Neural progenitor cell (in vitro differentiated cells): ENCODE data around the gene MS4A10. TPM values are rescaled to one million over a fixed set of nuclear protein-coding genes. Genes with fewer than 3 reads are reported as not detected.

Experiments
- DNase-seq: peaks from one replicate; pipeline ENCODE4 v3.0.0-alpha.2; 2016; ENCODE audit warnings: low spot score
- H2AFZ ChIP-seq: fragments of 200-600 bp; sonication (generic); replicated peaks from 2 replicates; pipeline ENCODE4 v1.6.1; 2016; ENCODE audit warnings: antibody characterized with exemption
- H3F3A ChIP-seq: fragments of 200-600 bp; sonication (generic); 2 replicates; pipeline ENCODE4 v1.6.1; 2016; ENCODE audit warnings: antibody characterized with exemption, low read depth
- H3K27ac ChIP-seq: fragments of 200-600 bp; sonication (generic); 2 replicates; pipeline ENCODE4 v1.5.1; 2016; ENCODE audit warnings: mild to moderate bottlenecking
- H3K27me3 ChIP-seq: fragments of 200-600 bp; sonication (generic); 2 replicates; pipeline ENCODE4 v1.6.1; 2016; ENCODE audit warnings: mild to moderate bottlenecking, moderate library complexity
- H3K36me3 ChIP-seq: fragments of 200-600 bp; sonication (generic); 2 replicates; pipeline ENCODE4 v1.5.1; 2016
- H3K4me1 ChIP-seq: fragments of 200-600 bp; sonication (generic); 2 replicates; pipeline ENCODE4 v1.6.1; 2016; ENCODE audit warnings: mixed run types
- H3K4me2 ChIP-seq: fragments of 200-600 bp; sonication (generic); 2 replicates; pipeline ENCODE4 v1.6.1; 2016
- H3K4me3 ChIP-seq: fragments of 200-600 bp; sonication (generic); 2 replicates; pipeline ENCODE4 v1.5.1; 2016
- H3K79me2 ChIP-seq: fragments of 200-600 bp; sonication (generic); 2 replicates; pipeline ENCODE4 v1.6.1; 2016; ENCODE audit warnings: low read depth
- H3K9ac ChIP-seq: fragments of 200-600 bp; sonication (generic); 2 replicates; pipeline ENCODE4 v1.6.1; 2016
- H3K9me3 ChIP-seq: fragments of 200-600 bp; sonication (generic); 2 replicates; pipeline ENCODE4 v1.5.1; 2016; ENCODE audit warnings: low read depth
- H4K20me1 ChIP-seq: fragments of 200-600 bp; sonication (generic); 2 replicates; pipeline ENCODE4 v1.6.1; 2016; ENCODE audit warnings: low read depth
- H3K27ac Mint-ChIP-seq: 3 replicates; pipeline ENCODE4 v1.8.0; 2021; ENCODE audit warnings: mixed read lengths
- H3K27me3 Mint-ChIP-seq: 2 replicates; pipeline ENCODE4 v1.8.0; 2022; ENCODE audit warnings: low read depth, mild to moderate bottlenecking, inconsistent platforms, moderate library complexity, mixed read lengths; ENCODE audit not compliant: insufficient read depth
- H3K36me3 Mint-ChIP-seq: 3 replicates; pipeline ENCODE4 v1.8.0; 2021; ENCODE audit warnings: mixed read lengths
- H3K4me1 Mint-ChIP-seq: 3 replicates; pipeline ENCODE4 v1.8.0; 2021; ENCODE audit warnings: mixed read lengths
- H3K4me3 Mint-ChIP-seq: 3 replicates; pipeline ENCODE4 v1.8.0; 2021; ENCODE audit warnings: mild to moderate bottlenecking, moderate library complexity, mixed read lengths
- H3K9me3 Mint-ChIP-seq: 3 replicates; pipeline ENCODE4 v1.8.0; 2020; ENCODE audit warnings: mixed read lengths
- CTCF ChIP-seq: fragments of 200-600 bp; sonication (generic); IDR thresholded peaks from 2 replicates; pipeline ENCODE4 v1.5.1; 2017; ENCODE audit warnings: antibody characterized with exemption, mild to moderate bottlenecking
- EZH2 ChIP-seq: fragments of 200-600 bp; sonication (generic); IDR thresholded peaks from 2 replicates; pipeline ENCODE4 v1.6.1; 2017; ENCODE audit warnings: antibody characterized with exemption, mild to moderate bottlenecking, moderate library complexity
- EZH2phosphoT487 ChIP-seq: fragments of 200-600 bp; sonication (generic); IDR thresholded peaks from 2 replicates; pipeline ENCODE4 v1.6.1; 2017; ENCODE audit warnings: antibody characterized with exemption
- total RNA-seq: library from RNA; depleted of rRNA; stranded (reverse); fragments of >200 nt; gene quantifications from 2 replicates; pipeline ENCODE4 v1.2.3, GENCODE V29; 2015; ENCODE audit warnings: low replicate concordance

MS4A10 gene
- total RNA-seq, 1 donor from 2014 or later, result not detected

GRCh38 chr11:60830478-60831142, 45.5 kb downstream of the MS4A10 start:
- Histone ChIP-seq H3K27me3 (peaks cover 42% of the 10 kb centered on the region), H3K4me3 (no peak overlapping the region), H3K27ac (no peak overlapping the region), H2AFZ (no peak overlapping the region), H3K9me3 (no peaks in the 10 kb centered on the region), H3K4me2 (no peak overlapping the region), H3K36me3 (no peaks in the 10 kb centered on the region), H3K79me2 (no peaks in the 10 kb centered on the region), H4K20me1 (no peaks in the 10 kb centered on the region), H3K9ac (no peak overlapping the region), H3K4me1 (no peaks in the 10 kb centered on the region), H3F3A (no peaks in the 10 kb centered on the region)
- Mint-ChIP-seq H3K27me3 (peaks cover 11% of the 10 kb centered on the region), H3K36me3 (no peaks in the 10 kb centered on the region), H3K4me1 (no peaks in the 10 kb centered on the region), H3K4me3 (no peak overlapping the region), H3K9me3 (no peaks in the 10 kb centered on the region), H3K27ac (no peak overlapping the region)
- DNase-seq, result no peak
- TF ChIP-seq CTCF (no peak), EZH2phosphoT487 (no peak), EZH2 (no peak)

GRCh38 chr11:60831143-60831500, 46.0 kb downstream of the MS4A10 start:
- no peak overlapping the region for H3K4me2 ChIP-seq
- DNase-seq, result peak; percentile 85
- Mint-ChIP-seq H3K27ac (no peak overlapping the region), H3K9me3 (no peaks in the 10 kb centered on the region), H3K27me3 (peaks cover 11% of the 10 kb centered on the region), H3K4me3 (no peak overlapping the region), H3K36me3 (no peaks in the 10 kb centered on the region), H3K4me1 (no peaks in the 10 kb centered on the region)
- no peaks in the 10 kb centered on the region for H3K79me2 ChIP-seq
- H3K9me3 ChIP-seq, result no peaks in the 10 kb centered on the region
- H3F3A ChIP-seq, result no peaks in the 10 kb centered on the region
- no peaks in the 10 kb centered on the region for H4K20me1 ChIP-seq
- peaks cover 45% of the 10 kb centered on the region for H3K27me3 ChIP-seq
- no peak for TF ChIP-seq EZH2
- TF ChIP-seq CTCF, result peak; percentile 92
- H2AFZ ChIP-seq, result no peak overlapping the region
- no peak overlapping the region for H3K27ac ChIP-seq
- H3K4me1 ChIP-seq, result no peaks in the 10 kb centered on the region
- no peak overlapping the region for H3K9ac ChIP-seq
- no peak overlapping the region for H3K4me3 ChIP-seq
- H3K36me3 ChIP-seq, result no peaks in the 10 kb centered on the region

- H3K27ac Mint-ChIP-seq, result no peak overlapping the region
- H3K9me3 ChIP-seq, result no peaks in the 10 kb centered on the region
- no peaks in the 10 kb centered on the region for H3K36me3 Mint-ChIP-seq
- no peak overlapping the region for H2AFZ ChIP-seq
- no peaks in the 10 kb centered on the region for H3K79me2 ChIP-seq
- H3F3A ChIP-seq, result no peaks in the 10 kb centered on the region
- H3K27ac ChIP-seq, result no peak overlapping the region
- no peaks in the 10 kb centered on the region for H3K36me3 ChIP-seq
- H3K4me3 Mint-ChIP-seq, result no peak overlapping the region
- no peaks in the 10 kb centered on the region for H3K4me1 Mint-ChIP-seq
- TF ChIP-seq EZH2 (no peak), EZH2phosphoT487 (no peak), CTCF (no peak)
- H3K27me3 ChIP-seq, result peaks cover 45% of the 10 kb centered on the region
- no peaks in the 10 kb centered on the region for H3K4me1 ChIP-seq
- no peaks in the 10 kb centered on the region for H4K20me1 ChIP-seq
- no peak overlapping the region for H3K4me2 ChIP-seq
- H3K4me3 ChIP-seq, result no peak overlapping the region
- no peaks in the 10 kb centered on the region for H3K9me3 Mint-ChIP-seq
- H3K9ac ChIP-seq, result no peak overlapping the region
- DNase-seq, result no peak
- peaks cover 11% of the 10 kb centered on the region for H3K27me3 Mint-ChIP-seq
These were observed 46.5 kb downstream of the MS4A10 start for GRCh38 chr11:60831501-60832079.
